HEK293 (cell line): ENCODE results near the gene VPS35L.

Experiments used
- CTCF ChIA-PET: fragments of 350-600 bp; formaldehyde crosslinking; extraction: SDS; loops from one replicate; lab custom pipeline; 2021; ENCODE audit warnings: antibody characterized with exemption; lab: Yijun Ruan, JAX
- POLR2A ChIA-PET: fragments of 300-600 bp; formaldehyde crosslinking; extraction: SDS; loops from one replicate; lab custom pipeline; 2020; ENCODE audit warnings: antibody characterized with exemption, inconsistent platforms; lab: Yijun Ruan, JAX
- H3K27ac ChIP-seq: fragments of 200-500 bp; sonication (Bioruptor generic); 2 replicates; pipeline ENCODE4 v1.5.1; 2014; ENCODE audit warnings: low read depth, low read length, control low read depth, inconsistent platforms; ENCODE audit errors: extremely low read depth
- H3K36me3 ChIP-seq, 2 experiments: fragments of 200-500 bp in 1 of 2; sonication (Bioruptor generic) in 1 of 2; 1 replicate in 1 of 2; 2 replicates in 1 of 2; pipeline ENCODE4 v1.5.1; 2014 to 2017; ENCODE audit warnings: inconsistent platforms in 2 of 2, low read length in 2 of 2; ENCODE audit not compliant: control insufficient read depth in 2 of 2, insufficient read depth in 1 of 2
- H3K4me1 ChIP-seq: fragments of 200-500 bp; sonication (Bioruptor generic); 2 replicates; pipeline ENCODE4 v1.5.1; 2014; ENCODE audit warnings: mild to moderate bottlenecking, low read length, inconsistent platforms; ENCODE audit not compliant: control insufficient read depth, insufficient read depth
- H3K4me3 ChIP-seq: 2 replicates; pipeline ENCODE4 v1.5.1; 2011; ENCODE audit warnings: low read depth, mild to moderate bottlenecking, control low read depth, low read length, moderate library complexity
- H3K9me3 ChIP-seq: fragments of 200-500 bp; sonication (Bioruptor generic); 2 replicates; pipeline ENCODE4 v1.5.1; 2014; ENCODE audit warnings: low read depth, low read length, inconsistent platforms; ENCODE audit not compliant: control insufficient read depth, insufficient read depth
- CTCF ChIP-seq: fragments of 450-650 bp; formaldehyde crosslinking; IDR thresholded peaks from 2 replicates; pipeline ENCODE4 v1.5.1; 2016; ENCODE audit warnings: missing biosample characterization, missing genetic modification characterization
- EGR2 ChIP-seq: fragments of 450-650 bp; formaldehyde crosslinking; IDR thresholded peaks from 2 replicates; pipeline ENCODE4 v1.5.1; 2016; ENCODE audit warnings: low read depth, missing biosample characterization, missing genetic modification characterization
- IKZF3 ChIP-seq: fragments of 450-650 bp; IDR thresholded peaks from 2 replicates; pipeline ENCODE4 v1.5.0; 2018; ENCODE audit warnings: missing biosample characterization, mild to moderate bottlenecking, missing genetic modification characterization, moderate library complexity
- KLF16 ChIP-seq: fragments of 450-650 bp; formaldehyde crosslinking; IDR thresholded peaks from 2 replicates; pipeline ENCODE4 v1.5.1; 2017; ENCODE audit warnings: missing biosample characterization, missing genetic modification characterization
- KLF7 ChIP-seq: fragments of 450-650 bp; formaldehyde crosslinking; IDR thresholded peaks from 2 replicates; pipeline ENCODE4 v1.5.1; 2016; ENCODE audit warnings: missing biosample characterization, missing genetic modification characterization, borderline replicate concordance
- MEIS1 ChIP-seq: sonication (generic); formaldehyde crosslinking; IDR thresholded peaks from 2 replicates; pipeline ENCODE4 v1.8.1; 2022; ENCODE audit warnings: missing genetic modification reagents, mild to moderate bottlenecking, borderline replicate concordance
- RBAK ChIP-seq: fragments of 450-650 bp; formaldehyde crosslinking; IDR thresholded peaks from 2 replicates; pipeline ENCODE4 v1.5.1; 2016; ENCODE audit warnings: missing biosample characterization, missing genetic modification characterization
- SP3 ChIP-seq: fragments of 450-650 bp; formaldehyde crosslinking; IDR thresholded peaks from 2 replicates; pipeline ENCODE4 v1.5.1; 2016; ENCODE audit warnings: missing biosample characterization, missing genetic modification characterization
- SP7 ChIP-seq: fragments of 450-650 bp; formaldehyde crosslinking; IDR thresholded peaks from 2 replicates; pipeline ENCODE4 v1.5.1; 2016; ENCODE audit warnings: missing biosample characterization, missing genetic modification characterization
- ZBTB11 ChIP-seq: fragments of 450-650 bp; formaldehyde crosslinking; conservative IDR thresholded peaks from 2 replicates; pipeline ENCODE4 v1.5.1; 2016; ENCODE audit warnings: low read depth, missing biosample characterization, missing genetic modification characterization
- ZFHX2 ChIP-seq: fragments of 450-650 bp; formaldehyde crosslinking; conservative IDR thresholded peaks from 2 replicates; pipeline ENCODE4 v1.5.1; 2016; ENCODE audit warnings: missing biosample characterization, missing genetic modification characterization
- ZNF274 ChIP-seq, 2 experiments: fragments of 200-500 bp in 1 of 2; fragments of 450-650 bp in 1 of 2; sonication (Bioruptor generic) in 1 of 2; formaldehyde crosslinking in 1 of 2; IDR thresholded peaks; 2 replicates each; pipeline versions ENCODE4 v1.5.1 to v1.6.1; 2014 to 2016; ENCODE audit warnings: borderline replicate concordance in 1 of 2, inconsistent platforms in 1 of 2, low read length in 1 of 2, missing biosample characterization in 1 of 2, missing genetic modification characterization in 1 of 2
- ZNF544 ChIP-seq: fragments of 450-650 bp; formaldehyde crosslinking; IDR thresholded peaks from 2 replicates; pipeline ENCODE4 v1.5.0; 2017; ENCODE audit warnings: missing biosample characterization, missing genetic modification characterization
- ZNF626 ChIP-seq: fragments of 450-650 bp; sonication (Bioruptor Pico); formaldehyde crosslinking; IDR thresholded peaks from 2 replicates; pipeline ENCODE4 v1.5.1; 2018; ENCODE audit warnings: missing biosample characterization, missing genetic modification characterization, inconsistent platforms
- ZNF707 ChIP-seq: fragments of 450-650 bp; formaldehyde crosslinking; IDR thresholded peaks from 2 replicates; pipeline ENCODE4 v1.5.1; 2016; ENCODE audit warnings: missing biosample characterization, missing genetic modification characterization
- ZNF777 ChIP-seq: fragments of 450-650 bp; formaldehyde crosslinking; IDR thresholded peaks from 2 replicates; pipeline ENCODE4 v1.5.1; 2017; ENCODE audit warnings: missing biosample characterization, missing genetic modification characterization, borderline replicate concordance
- ZSCAN18 ChIP-seq: fragments of 450-650 bp; formaldehyde crosslinking; IDR thresholded peaks from 2 replicates; pipeline ENCODE4 v1.5.1; 2016; ENCODE audit warnings: missing biosample characterization, missing genetic modification characterization
- TF ChIP-seq, protein P1 (sequence below): fragments of 450-650 bp; formaldehyde crosslinking; IDR thresholded peaks from 2 replicates; pipeline ENCODE4 v1.5.1; 2017; ENCODE audit warnings: missing biosample characterization, missing genetic modification characterization

The VPS35L gene

GRCh38 chr16:19625039-19625438 lies 69.5 kb downstream of the VPS35L start:
- no peaks in the 10 kb centered on the region for H3K9me3 ChIP-seq
- TF ChIP-seq SP3 (tag by site-specific recombination), result no peak
- no peak for TF ChIP-seq IKZF3
- no peak for TF ChIP-seq SP7
- TF ChIP-seq, all 188 proteins: peak for 0
- Histone ChIP-seq H3K4me3 (no peak overlapping the region), H3K4me1 (no peaks in the 10 kb centered on the region), H3K36me3 (peaks cover 6 to 10% of the 10 kb centered on the region in 2 experiments; a peak in 2 of 3 replicates), H3K27ac (no peak overlapping the region)
- ChIA-PET CTCF (interaction anchor here (0.7 to 1.5 kb wide), 2 partner anchors 24 to 123 kb away, joined by 3 to 5 read pairs; no protein-coding TSS in a partner anchor), POLR2A (no interaction called here)

DNA sequence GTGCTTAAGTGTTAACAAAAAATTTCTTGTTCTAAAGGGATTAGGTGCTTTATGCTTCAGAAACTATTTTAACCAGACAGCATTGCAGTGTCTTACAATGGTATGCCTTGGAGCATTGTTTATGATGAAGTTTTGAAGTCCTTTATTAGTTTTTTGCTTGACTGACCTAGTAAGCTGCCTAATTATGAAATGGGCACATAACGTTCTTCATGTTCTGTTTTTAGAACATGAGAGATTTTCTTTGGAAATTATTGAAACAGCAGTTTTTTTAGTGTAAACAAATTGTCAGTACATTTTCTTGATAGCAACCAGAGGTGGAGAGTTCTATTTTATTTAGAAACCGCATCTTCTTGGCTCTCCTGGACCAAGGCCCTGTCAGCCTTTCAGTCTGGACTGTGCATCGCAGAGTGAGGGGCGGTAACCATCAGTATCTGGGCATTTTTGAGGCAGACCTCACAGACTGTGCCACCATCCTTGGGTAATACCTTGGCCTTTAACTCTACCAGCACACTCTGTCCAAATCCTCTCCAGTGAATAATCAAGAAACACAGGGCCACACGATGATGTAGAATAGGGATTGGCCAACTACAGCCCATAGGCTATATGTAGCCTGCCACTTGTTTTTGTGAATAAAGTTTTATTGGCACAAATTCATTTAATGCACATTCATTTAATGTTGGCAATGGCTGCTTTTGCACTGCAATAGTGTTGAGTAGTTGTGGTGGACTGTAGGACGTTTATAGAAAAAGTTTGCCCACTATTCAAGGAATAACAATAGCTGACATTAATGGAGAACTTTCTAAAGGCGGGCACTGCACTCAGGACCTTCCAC lies 81.1 kb downstream of the VPS35L start:
- CTCF ChIA-PET, result interaction anchor here (0.6 to 1.0 kb wide), 2 partner anchors 13 to 128 kb away, joined by 3 to 4 read pairs; no protein-coding TSS in a partner anchor
- no peak overlapping the region for H3K4me3 ChIP-seq
- no peaks in the 10 kb centered on the region for H3K9me3 ChIP-seq
- TF ChIP-seq SP3 (tag by site-specific recombination), result no peak
- no peak for TF ChIP-seq KLF16
- no peak for TF ChIP-seq ZSCAN18 (tag by site-specific recombination)
- TF ChIP-seq CTCF (tag by site-specific recombination), result no peak
- TF ChIP-seq, protein P1, sequence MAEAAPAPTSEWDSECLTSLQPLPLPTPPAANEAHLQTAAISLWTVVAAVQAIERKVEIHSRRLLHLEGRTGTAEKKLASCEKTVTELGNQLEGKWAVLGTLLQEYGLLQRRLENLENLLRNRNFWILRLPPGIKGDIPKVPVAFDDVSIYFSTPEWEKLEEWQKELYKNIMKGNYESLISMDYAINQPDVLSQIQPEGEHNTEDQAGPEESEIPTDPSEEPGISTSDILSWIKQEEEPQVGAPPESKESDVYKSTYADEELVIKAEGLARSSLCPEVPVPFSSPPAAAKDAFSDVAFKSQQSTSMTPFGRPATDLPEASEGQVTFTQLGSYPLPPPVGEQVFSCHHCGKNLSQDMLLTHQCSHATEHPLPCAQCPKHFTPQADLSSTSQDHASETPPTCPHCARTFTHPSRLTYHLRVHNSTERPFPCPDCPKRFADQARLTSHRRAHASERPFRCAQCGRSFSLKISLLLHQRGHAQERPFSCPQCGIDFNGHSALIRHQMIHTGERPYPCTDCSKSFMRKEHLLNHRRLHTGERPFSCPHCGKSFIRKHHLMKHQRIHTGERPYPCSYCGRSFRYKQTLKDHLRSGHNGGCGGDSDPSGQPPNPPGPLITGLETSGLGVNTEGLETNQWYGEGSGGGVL (tag by site-specific recombination), result no peak
- no peak for TF ChIP-seq ZBTB11 (tag by site-specific recombination)
- no peak for TF ChIP-seq RBAK (tag by site-specific recombination)
- no peak for TF ChIP-seq ZNF626 (tag by site-specific recombination)
- TF ChIP-seq ZNF544 (tag by site-specific recombination), result no peak
- TF ChIP-seq ZNF777 (tag by site-specific recombination), result no peak
- no peak for TF ChIP-seq KLF7 (tag by site-specific recombination)
- TF ChIP-seq ZNF707 (tag by site-specific recombination), result no peak
- no peak for TF ChIP-seq ZFHX2 (tag by site-specific recombination)
- no peak for TF ChIP-seq ZNF274 (IDR thresholded peaks at IDR 0.05; ENCODE audit: low read length)
- TF ChIP-seq ZNF274 (tag by site-specific recombination; IDR thresholded peaks at IDR 0.05; ENCODE audit: borderline replicate concordance), result no peak
- TF ChIP-seq EGR2, result no peak
- no peak for TF ChIP-seq MEIS1
- peaks cover 6 to 38% of the 10 kb centered on the region in 2 experiments; a peak in 2 of 3 replicates for H3K36me3 ChIP-seq
- POLR2A ChIA-PET, result no interaction called here
- no peak overlapping the region for H3K27ac ChIP-seq
- H3K4me1 ChIP-seq, result no peaks in the 10 kb centered on the region
